Kasumi-1 (cell line): ENCODE data around the gene SLC25A29.
"Not testable (repeated sequence)": the region's sequence is repeated elsewhere in the genome, so short reads cannot be mapped to it uniquely, and the experiment has no call there.

Source experiments
- DNase-seq, 2 experiments: peaks; one replicate each; lab custom pipeline; 2025; lab: John Stamatoyannopoulos, UW

SLC25A29 gene

GRCh38 chr14:100306101-100306997 is at the start of gene SLC25A29:
Gene SLC25A29, minus strand, starts transcription at chr14:100306444. Its CDS starts 212 bp downstream, at chr14:100306232.
- peak; percentile 79 to 85 for DNase-seq

- DNase-seq = no peak
Observed at GRCh38 chr14:100350986-100351385, 44.7 kb upstream of the SLC25A29 start.

- no peak for DNase-seq
Observed at GRCh38 chr14:100350276-100350926, 44.2 kb upstream of the SLC25A29 start.

- no peak for DNase-seq
Observed at GRCh38 chr14:100348784-100349685, 42.8 kb upstream of the SLC25A29 start.

GRCh38 chr14:100348253-100348729 is 42.0 kb upstream of the SLC25A29 start:
- no peak for DNase-seq

- no peak for DNase-seq
Observed at GRCh38 chr14:100346306-100347091, 40.3 kb upstream of the SLC25A29 start.

GRCh38 chr14:100345711-100346110 is 39.5 kb upstream of the SLC25A29 start:
- DNase-seq = no peak

GRCh38 chr14:100344657-100345056 is 38.4 kb upstream of the SLC25A29 start:
- not testable (repeated sequence) for DNase-seq

- not testable (repeated sequence) for DNase-seq
Observed at GRCh38 chr14:100342826-100343225, 36.6 kb upstream of the SLC25A29 start.

GRCh38 chr14:100342195-100342594 is 36.0 kb upstream of the SLC25A29 start:
- DNase-seq = no peak

GRCh38 chr14:100341301-100342031 is 35.2 kb upstream of the SLC25A29 start:
- DNase-seq = peak; percentile 94 to 96

GRCh38 chr14:100340423-100340813 is 34.2 kb upstream of the SLC25A29 start:
- DNase-seq = no peak

- no peak for DNase-seq
Observed at GRCh38 chr14:100339766-100340422, 33.6 kb upstream of the SLC25A29 start.

- DNase-seq = no peak
Observed at GRCh38 chr14:100336618-100337530, 30.6 kb upstream of the SLC25A29 start.

- DNase-seq = no peak
Observed at GRCh38 chr14:100334904-100335303, 28.7 kb upstream of the SLC25A29 start.

- DNase-seq = no peak
Observed at GRCh38 chr14:100333827-100334226, 27.6 kb upstream of the SLC25A29 start.

GRCh38 chr14:100333311-100333710 is 27.1 kb upstream of the SLC25A29 start:
- DNase-seq = no peak

- DNase-seq = no peak
Observed at GRCh38 chr14:100332797-100333196, 26.6 kb upstream of the SLC25A29 start.
